Neuron (in vitro differentiated cells): ENCODE data around the gene IGF2BP2.
"Not testable (repeated sequence)": the region's sequence is repeated elsewhere in the genome, so short reads cannot be mapped to it uniquely, and the experiment has no call there.

Experiments used
- H2AFZ ChIP-seq: one replicate; pipeline ENCODE4 v1.6.1; 2013; ENCODE audit warnings: low read depth, mild to moderate bottlenecking, inconsistent platforms, low read length, moderate library complexity
- H3K27me3 ChIP-seq: one replicate; pipeline ENCODE4 v1.6.1; 2013; ENCODE audit warnings: low read length; ENCODE audit not compliant: insufficient read depth
- H3K36me3 ChIP-seq: one replicate; pipeline ENCODE4 v1.6.1; 2013; ENCODE audit warnings: low read length; ENCODE audit not compliant: insufficient read depth
- H3K4me1 ChIP-seq: one replicate; pipeline ENCODE4 v1.6.1; 2013; ENCODE audit warnings: low read length; ENCODE audit not compliant: insufficient read depth
- H3K4me3 ChIP-seq: 2 replicates; pipeline ENCODE4 v1.5.1; 2013; ENCODE audit warnings: mild to moderate bottlenecking, low read length, moderate library complexity
- H3K9me3 ChIP-seq: one replicate; pipeline ENCODE4 v1.6.1; 2013; ENCODE audit warnings: low read length

Gene IGF2BP2

GRCh38 chr3:185693985-185694653, 130.7 kb downstream of the IGF2BP2 start:
- no peaks in the 10 kb centered on the region for H3K27me3 ChIP-seq
- H2AFZ ChIP-seq, result no peak overlapping the region
- H3K4me3 ChIP-seq, result no peak overlapping the region
- peaks cover 6% of the 10 kb centered on the region for H3K4me1 ChIP-seq
- H3K36me3 ChIP-seq, result peaks cover 33% of the 10 kb centered on the region
- no peaks in the 10 kb centered on the region for H3K9me3 ChIP-seq

- no peak overlapping the region for H3K4me3 ChIP-seq
- H2AFZ ChIP-seq, result no peak overlapping the region
- H3K27me3 ChIP-seq, result no peaks in the 10 kb centered on the region
- peaks cover 54% of the 10 kb centered on the region for H3K36me3 ChIP-seq
- no peaks in the 10 kb centered on the region for H3K9me3 ChIP-seq
- peaks cover 6% of the 10 kb centered on the region for H3K4me1 ChIP-seq
These were observed 133.2 kb downstream of the IGF2BP2 start for GRCh38 chr3:185691622-185692021.

- Histone ChIP-seq H3K4me1 (peaks cover 4% of the 10 kb centered on the region), H3K9me3 (peaks cover 8% of the 10 kb centered on the region), H3K36me3 (peaks cover 85% of the 10 kb centered on the region), H3K27me3 (no peaks in the 10 kb centered on the region), H2AFZ (no peak overlapping the region), H3K4me3 (no peak overlapping the region)
These were observed 137.5 kb downstream of the IGF2BP2 start for GRCh38 chr3:185687271-185687878.

- H3K4me3 ChIP-seq, result no peak overlapping the region
- peaks cover 14% of the 10 kb centered on the region for H3K9me3 ChIP-seq
- H3K4me1 ChIP-seq, result peaks cover 4% of the 10 kb centered on the region
- H3K36me3 ChIP-seq, result peaks cover 85% of the 10 kb centered on the region
- H3K27me3 ChIP-seq, result no peaks in the 10 kb centered on the region
- H2AFZ ChIP-seq, result no peak overlapping the region
These were observed 139.4 kb downstream of the IGF2BP2 start for GRCh38 chr3:185685231-185686035.

- Histone ChIP-seq H3K36me3 (peaks cover 69% of the 10 kb centered on the region), H3K4me1 (no peaks in the 10 kb centered on the region), H3K27me3 (no peaks in the 10 kb centered on the region), H3K9me3 (peaks cover 24% of the 10 kb centered on the region), H3K4me3 (no peak overlapping the region), H2AFZ (no peak overlapping the region)
These were observed 144.6 kb downstream of the IGF2BP2 start for GRCh38 chr3:185680231-185680630.

GRCh38 chr3:185678027-185678426, 146.8 kb downstream of the IGF2BP2 start:
- Histone ChIP-seq H3K4me3 (no peak overlapping the region), H3K4me1 (no peaks in the 10 kb centered on the region), H3K27me3 (no peaks in the 10 kb centered on the region), H2AFZ (no peak overlapping the region), H3K9me3 (peaks cover 20% of the 10 kb centered on the region), H3K36me3 (peaks cover 72% of the 10 kb centered on the region)

GRCh38 chr3:185677146-185677829, 147.6 kb downstream of the IGF2BP2 start:
- Histone ChIP-seq H3K4me1 (no peaks in the 10 kb centered on the region), H2AFZ (no peak overlapping the region), H3K4me3 (no peak overlapping the region), H3K27me3 (no peaks in the 10 kb centered on the region), H3K36me3 (peaks cover 72% of the 10 kb centered on the region), H3K9me3 (peaks cover 16% of the 10 kb centered on the region)

- Histone ChIP-seq H3K9me3 (peaks cover 4% of the 10 kb centered on the region), H3K4me1 (no peaks in the 10 kb centered on the region)
These were observed 157.3 kb downstream of the IGF2BP2 start for GRCh38 chr3:185667574-185667973.

GRCh38 chr3:185663929-185664328, 160.9 kb downstream of the IGF2BP2 start:
- Histone ChIP-seq H3K4me3 (no peak overlapping the region), H2AFZ (no peak overlapping the region), H3K4me1 (no peaks in the 10 kb centered on the region), H3K27me3 (no peaks in the 10 kb centered on the region), H3K9me3 (peaks cover 4% of the 10 kb centered on the region), H3K36me3 (peaks cover 42% of the 10 kb centered on the region)

More at GRCh38 chr3:185667574-185667973, 157.3 kb downstream of the IGF2BP2 start:
- Histone ChIP-seq H3K27me3 (no peaks in the 10 kb centered on the region), H3K4me3 (no peak overlapping the region), H2AFZ (no peak overlapping the region), H3K36me3 (peaks cover 75% of the 10 kb centered on the region)

- Histone ChIP-seq H3K27me3 (no peaks in the 10 kb centered on the region), H2AFZ (no peak overlapping the region), H3K4me3 (no peak overlapping the region), H3K36me3 (peaks cover 44% of the 10 kb centered on the region), H3K4me1 (no peaks in the 10 kb centered on the region), H3K9me3 (peaks cover 4% of the 10 kb centered on the region)
These were observed 163.1 kb downstream of the IGF2BP2 start for GRCh38 chr3:185661772-185662171.

- not testable (repeated sequence) for H3K9me3 ChIP-seq, H3K4me1 ChIP-seq, H3K27me3 ChIP-seq, H3K4me3 ChIP-seq, H2AFZ ChIP-seq
- peaks cover 48% of the 10 kb centered on the region for H3K36me3 ChIP-seq
These were observed 163.5 kb downstream of the IGF2BP2 start for GRCh38 chr3:185661296-185661695.

GRCh38 chr3:185659942-185660921, 164.6 kb downstream of the IGF2BP2 start:
- Histone ChIP-seq H3K36me3 (peaks cover 54% of the 10 kb centered on the region), H3K4me3 (no peak overlapping the region), H3K9me3 (peaks cover 4% of the 10 kb centered on the region), H2AFZ (no peak overlapping the region), H3K4me1 (no peaks in the 10 kb centered on the region), H3K27me3 (no peaks in the 10 kb centered on the region)
